HEK293 (cell line): Measurements from ENCODE around the gene TP73.

Experiments used
- KLF16 ChIP-seq: fragments of 450-650 bp; formaldehyde crosslinking; IDR thresholded peaks from 2 replicates; pipeline ENCODE4 v1.5.1; 2017; ENCODE audit warnings: missing biosample characterization, missing genetic modification characterization
- ZNF394 ChIP-seq: fragments of 450-650 bp; formaldehyde crosslinking; IDR thresholded peaks from 2 replicates; pipeline ENCODE4 v1.5.1; 2016; ENCODE audit warnings: missing biosample characterization, missing genetic modification characterization, mild to moderate bottlenecking, moderate library complexity, borderline replicate concordance
- ZNF510 ChIP-seq: fragments of 450-650 bp; formaldehyde crosslinking; IDR thresholded peaks from 2 replicates; pipeline ENCODE4 v1.5.1; 2018; ENCODE audit warnings: mild to moderate bottlenecking, missing genetic modification characterization, missing biosample characterization; ENCODE audit not compliant: insufficient replicate concordance
- ZNF624 ChIP-seq: fragments of 450-650 bp; formaldehyde crosslinking; IDR thresholded peaks from 2 replicates; pipeline ENCODE4 v1.5.1; 2017; ENCODE audit warnings: missing biosample characterization, missing genetic modification characterization
- TF ChIP-seq, protein P1 (sequence below): fragments of 450-650 bp; formaldehyde crosslinking; IDR thresholded peaks from 2 replicates; pipeline ENCODE4 v1.5.1; 2016; ENCODE audit warnings: missing biosample characterization, missing genetic modification characterization
- TF ChIP-seq, protein P2 (sequence below): fragments of 450-650 bp; formaldehyde crosslinking; IDR thresholded peaks from 2 replicates; pipeline ENCODE4 v1.5.1; 2016; ENCODE audit warnings: missing biosample characterization, missing genetic modification characterization, low read depth
- TF ChIP-seq, protein P3 (sequence below): fragments of 450-650 bp; formaldehyde crosslinking; IDR thresholded peaks from 2 replicates; pipeline ENCODE4 v1.5.1; 2016; ENCODE audit warnings: missing biosample characterization, missing genetic modification characterization

DNA sequence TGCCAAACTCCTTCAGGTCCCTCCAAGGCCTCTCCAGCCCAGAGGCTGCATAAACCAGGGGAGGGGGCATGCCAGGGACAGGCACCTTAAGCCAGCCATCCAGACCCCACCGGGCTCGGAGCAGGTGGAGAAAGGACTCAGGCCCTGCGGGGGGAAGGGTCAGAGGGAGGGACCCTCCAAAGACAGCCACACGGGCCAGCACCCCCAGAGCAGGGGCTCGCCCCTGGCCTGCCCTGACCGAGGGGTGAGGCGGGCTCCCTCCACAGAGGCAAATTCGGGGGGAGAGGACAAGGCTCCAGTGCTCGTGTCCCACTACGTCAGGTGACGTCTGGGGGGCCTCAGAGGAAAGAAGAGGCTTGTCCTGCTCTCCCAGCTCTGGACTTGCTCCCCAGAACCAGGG, 49.2 kb upstream of the TP73 start:
- TF ChIP-seq, protein P1, sequence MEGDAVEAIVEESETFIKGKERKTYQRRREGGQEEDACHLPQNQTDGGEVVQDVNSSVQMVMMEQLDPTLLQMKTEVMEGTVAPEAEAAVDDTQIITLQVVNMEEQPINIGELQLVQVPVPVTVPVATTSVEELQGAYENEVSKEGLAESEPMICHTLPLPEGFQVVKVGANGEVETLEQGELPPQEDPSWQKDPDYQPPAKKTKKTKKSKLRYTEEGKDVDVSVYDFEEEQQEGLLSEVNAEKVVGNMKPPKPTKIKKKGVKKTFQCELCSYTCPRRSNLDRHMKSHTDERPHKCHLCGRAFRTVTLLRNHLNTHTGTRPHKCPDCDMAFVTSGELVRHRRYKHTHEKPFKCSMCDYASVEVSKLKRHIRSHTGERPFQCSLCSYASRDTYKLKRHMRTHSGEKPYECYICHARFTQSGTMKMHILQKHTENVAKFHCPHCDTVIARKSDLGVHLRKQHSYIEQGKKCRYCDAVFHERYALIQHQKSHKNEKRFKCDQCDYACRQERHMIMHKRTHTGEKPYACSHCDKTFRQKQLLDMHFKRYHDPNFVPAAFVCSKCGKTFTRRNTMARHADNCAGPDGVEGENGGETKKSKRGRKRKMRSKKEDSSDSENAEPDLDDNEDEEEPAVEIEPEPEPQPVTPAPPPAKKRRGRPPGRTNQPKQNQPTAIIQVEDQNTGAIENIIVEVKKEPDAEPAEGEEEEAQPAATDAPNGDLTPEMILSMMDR (tag by site-specific recombination), result no peak
- TF ChIP-seq ZNF394, result no peak
- TF ChIP-seq, protein P2, sequence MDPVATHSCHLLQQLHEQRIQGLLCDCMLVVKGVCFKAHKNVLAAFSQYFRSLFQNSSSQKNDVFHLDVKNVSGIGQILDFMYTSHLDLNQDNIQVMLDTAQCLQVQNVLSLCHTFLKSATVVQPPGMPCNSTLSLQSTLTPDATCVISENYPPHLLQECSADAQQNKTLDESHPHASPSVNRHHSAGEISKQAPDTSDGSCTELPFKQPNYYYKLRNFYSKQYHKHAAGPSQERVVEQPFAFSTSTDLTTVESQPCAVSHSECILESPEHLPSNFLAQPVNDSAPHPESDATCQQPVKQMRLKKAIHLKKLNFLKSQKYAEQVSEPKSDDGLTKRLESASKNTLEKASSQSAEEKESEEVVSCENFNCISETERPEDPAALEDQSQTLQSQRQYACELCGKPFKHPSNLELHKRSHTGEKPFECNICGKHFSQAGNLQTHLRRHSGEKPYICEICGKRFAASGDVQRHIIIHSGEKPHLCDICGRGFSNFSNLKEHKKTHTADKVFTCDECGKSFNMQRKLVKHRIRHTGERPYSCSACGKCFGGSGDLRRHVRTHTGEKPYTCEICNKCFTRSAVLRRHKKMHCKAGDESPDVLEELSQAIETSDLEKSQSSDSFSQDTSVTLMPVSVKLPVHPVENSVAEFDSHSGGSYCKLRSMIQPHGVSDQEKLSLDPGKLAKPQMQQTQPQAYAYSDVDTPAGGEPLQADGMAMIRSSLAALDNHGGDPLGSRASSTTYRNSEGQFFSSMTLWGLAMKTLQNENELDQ, result no peak
- no peak for TF ChIP-seq KLF16 (tag by site-specific recombination)
- no peak for TF ChIP-seq ZNF510
- TF ChIP-seq, protein P3, sequence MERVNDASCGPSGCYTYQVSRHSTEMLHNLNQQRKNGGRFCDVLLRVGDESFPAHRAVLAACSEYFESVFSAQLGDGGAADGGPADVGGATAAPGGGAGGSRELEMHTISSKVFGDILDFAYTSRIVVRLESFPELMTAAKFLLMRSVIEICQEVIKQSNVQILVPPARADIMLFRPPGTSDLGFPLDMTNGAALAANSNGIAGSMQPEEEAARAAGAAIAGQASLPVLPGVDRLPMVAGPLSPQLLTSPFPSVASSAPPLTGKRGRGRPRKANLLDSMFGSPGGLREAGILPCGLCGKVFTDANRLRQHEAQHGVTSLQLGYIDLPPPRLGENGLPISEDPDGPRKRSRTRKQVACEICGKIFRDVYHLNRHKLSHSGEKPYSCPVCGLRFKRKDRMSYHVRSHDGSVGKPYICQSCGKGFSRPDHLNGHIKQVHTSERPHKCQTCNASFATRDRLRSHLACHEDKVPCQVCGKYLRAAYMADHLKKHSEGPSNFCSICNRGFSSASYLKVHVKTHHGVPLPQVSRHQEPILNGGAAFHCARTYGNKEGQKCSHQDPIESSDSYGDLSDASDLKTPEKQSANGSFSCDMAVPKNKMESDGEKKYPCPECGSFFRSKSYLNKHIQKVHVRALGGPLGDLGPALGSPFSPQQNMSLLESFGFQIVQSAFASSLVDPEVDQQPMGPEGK (tag by site-specific recombination), result no peak
- no peak for TF ChIP-seq ZNF624
